IMR-90 (cell line): Measurements from ENCODE around the gene KRT1. TPM values are rescaled to one million over a fixed set of nuclear protein-coding genes. Genes with fewer than 3 reads are reported as not detected.

Source experiments
- ATAC-seq: fragments of 200-7000 bp; cut with Tn5 transposase; 2 replicates; pipeline ENCODE4 v1.9.1; 2020; ENCODE audit warnings: low read depth, mild to moderate bottlenecking, moderate library complexity
- BruUV-seq: library from RNA; stranded (reverse); fragments of 400-500 nt; replicated peaks from 2 replicates; lab custom pipeline; 2021; lab: Mats Ljungman, UMichigan
- CTCF ChIA-PET: fragments of 300-600 bp; formaldehyde crosslinking; extraction: SDS; loops from one replicate; lab custom pipeline; 2021; ENCODE audit warnings: antibody characterized with exemption; lab: Yijun Ruan, JAX
- POLR2A ChIA-PET: fragments of 300-600 bp; sonication (Branson Sonifier 250); formaldehyde crosslinking; loops from one replicate; lab custom pipeline; 2022; ENCODE audit warnings: antibody characterized with exemption; ENCODE audit not compliant: unreplicated experiment; lab: Charles Lee
- DNase-seq: peaks from one replicate; pipeline ENCODE4 v3.0.0; 2013
- H2AFZ ChIP-seq: replicated peaks from 2 replicates; pipeline ENCODE3; 2013; ENCODE audit warnings: low read length, mild to moderate bottlenecking; ENCODE audit not compliant: poor library complexity
- H2AK5ac ChIP-seq: 2 replicates; pipeline ENCODE4 v1.6.1; 2013; ENCODE audit warnings: low read depth, low read length, inconsistent platforms
- H2AK9ac ChIP-seq: replicated peaks from 2 replicates; pipeline ENCODE3; 2013; ENCODE audit warnings: mild to moderate bottlenecking, low read depth, low read length, moderate library complexity; ENCODE audit not compliant: poor library complexity
- H2BK120ac ChIP-seq: 2 replicates; pipeline ENCODE4 v1.6.1; 2013; ENCODE audit warnings: low read depth, low read length, inconsistent platforms
- H2BK15ac ChIP-seq: 3 replicates; pipeline ENCODE4 v1.6.1; 2013; ENCODE audit warnings: low read depth, low read length, inconsistent platforms
- H2BK20ac ChIP-seq: 2 replicates; pipeline ENCODE4 v1.6.1; 2013; ENCODE audit warnings: low read depth, mild to moderate bottlenecking, inconsistent platforms, low read length, moderate library complexity
- H2BK5ac ChIP-seq: 2 replicates; pipeline ENCODE4 v1.6.1; 2013; ENCODE audit warnings: mild to moderate bottlenecking, low read depth, low read length, inconsistent platforms; ENCODE audit not compliant: poor library complexity, severe bottlenecking
- H3K14ac ChIP-seq: replicated peaks from 2 replicates; pipeline ENCODE4 v1.6.1; 2013; ENCODE audit warnings: low read depth, low read length, inconsistent platforms
- H3K18ac ChIP-seq: 2 replicates; pipeline ENCODE4 v1.6.1; 2013; ENCODE audit warnings: low read depth, low read length, control low read depth
- H3K23ac ChIP-seq: 2 replicates; pipeline ENCODE4 v1.6.1; 2013; ENCODE audit warnings: low read depth, low read length, inconsistent platforms
- H3K27ac ChIP-seq: 2 replicates; pipeline ENCODE4 v1.5.1; 2013; ENCODE audit warnings: mild to moderate bottlenecking, control low read depth, low read length; ENCODE audit not compliant: insufficient read depth
- H3K27me3 ChIP-seq: 2 replicates; pipeline ENCODE4 v1.6.1; 2013; ENCODE audit warnings: low read length; ENCODE audit not compliant: control insufficient read depth, insufficient read depth
- H3K36me3 ChIP-seq: 2 replicates; pipeline ENCODE4 v1.6.1; 2013; ENCODE audit warnings: low read length, mixed read lengths; ENCODE audit not compliant: control insufficient read depth, insufficient read depth
- H3K4ac ChIP-seq: 2 replicates; pipeline ENCODE4 v1.6.1; 2013; ENCODE audit warnings: low read depth, low read length, inconsistent platforms
- H3K4me1 ChIP-seq: 2 replicates; pipeline ENCODE4 v1.6.1; 2013; ENCODE audit warnings: low read length, mixed read lengths; ENCODE audit not compliant: control insufficient read depth, insufficient read depth
- H3K4me2 ChIP-seq: 2 replicates; pipeline ENCODE4 v1.6.1; 2013; ENCODE audit warnings: low read depth, mild to moderate bottlenecking, control low read depth, low read length, moderate library complexity
- H3K4me3 ChIP-seq: 2 replicates; pipeline ENCODE4 v1.5.1; 2013; ENCODE audit warnings: low read depth, mild to moderate bottlenecking, control low read depth, low read length, moderate library complexity; ENCODE audit not compliant: insufficient read depth
- H3K56ac ChIP-seq: 2 replicates; pipeline ENCODE4 v1.6.1; 2013; ENCODE audit warnings: low read length, inconsistent platforms; ENCODE audit not compliant: insufficient read depth; ENCODE audit errors: extremely low read depth
- H3K79me1 ChIP-seq, 2 experiments: 2 replicates each; pipeline ENCODE4 v1.6.1; 2013; ENCODE audit warnings: low read length in 2 of 2, inconsistent platforms in 1 of 2, low read depth in 1 of 2
- H3K9ac ChIP-seq: 2 replicates; pipeline ENCODE4 v1.6.1; 2013; ENCODE audit warnings: low read depth, low read length, control low read depth
- H3K9me1 ChIP-seq: 2 replicates; pipeline ENCODE4 v1.6.1; 2013; ENCODE audit warnings: low read length, inconsistent platforms; ENCODE audit not compliant: insufficient read depth
- H3K9me3 ChIP-seq: 2 replicates; pipeline ENCODE4 v1.6.1; 2013; ENCODE audit warnings: low read length; ENCODE audit not compliant: control insufficient read depth, insufficient read depth
- H4K20me1 ChIP-seq: 2 replicates; pipeline ENCODE4 v1.6.1; 2013; ENCODE audit warnings: low read length, inconsistent platforms; ENCODE audit not compliant: insufficient read depth
- H4K5ac ChIP-seq: 2 replicates; pipeline ENCODE4 v1.6.1; 2013; ENCODE audit warnings: mild to moderate bottlenecking, low read depth, low read length, control low read depth
- H4K8ac ChIP-seq, 2 experiments: 2 replicates each; pipeline ENCODE4 v1.6.1; 2013; ENCODE audit warnings: low read depth in 2 of 2, low read length in 2 of 2, control low read depth in 1 of 2, inconsistent platforms in 1 of 2
- H4K91ac ChIP-seq: 2 replicates; pipeline ENCODE4 v1.6.1; 2013; ENCODE audit warnings: low read depth, low read length, inconsistent platforms; ENCODE audit not compliant: insufficient read depth
- BHLHE40 ChIP-seq: fragments of 150-350 bp; IDR thresholded peaks from 2 replicates; pipeline ENCODE4 v1.6.1; 2016; ENCODE audit warnings: mild to moderate bottlenecking, low read depth, low read length
- CEBPB ChIP-seq: IDR thresholded peaks from 2 replicates; pipeline ENCODE4 v1.6.1; 2012; ENCODE audit warnings: low read depth, low read length, improper control_type of control experiment
- CHD1 ChIP-seq: IDR thresholded peaks from 2 replicates; pipeline ENCODE4 v1.6.1; 2012; ENCODE audit warnings: low read depth, low read length, improper control_type of control experiment
- FOS ChIP-seq: fragments of 150-350 bp; IDR thresholded peaks from 2 replicates; pipeline ENCODE4 v1.6.1; 2016; ENCODE audit warnings: low read depth, low read length
- MAFK ChIP-seq: IDR thresholded peaks from 2 replicates; pipeline ENCODE4 v1.6.1; 2012; ENCODE audit warnings: low read depth, low read length, improper control_type of control experiment
- MAZ ChIP-seq: IDR thresholded peaks from 2 replicates; pipeline ENCODE4 v1.6.1; 2012; ENCODE audit warnings: low read depth, mild to moderate bottlenecking, low read length, improper control_type of control experiment, moderate library complexity, borderline replicate concordance
- MXI1 ChIP-seq: IDR thresholded peaks from 2 replicates; pipeline ENCODE4 v1.6.1; 2012; ENCODE audit warnings: low read depth, mild to moderate bottlenecking, low read length, moderate library complexity, borderline replicate concordance
- NFE2L2 ChIP-seq: fragments of 150-350 bp; IDR thresholded peaks from 2 replicates; pipeline ENCODE4 v1.6.1; 2016; ENCODE audit warnings: low read depth, mild to moderate bottlenecking, low read length
- POLR2A ChIP-seq: IDR thresholded peaks from 2 replicates; pipeline ENCODE4 v1.6.1; 2012; ENCODE audit warnings: mild to moderate bottlenecking, low read depth, low read length
- RAD21 ChIP-seq: IDR thresholded peaks from 2 replicates; pipeline ENCODE4 v1.6.1; 2012; ENCODE audit warnings: low read length, improper control_type of control experiment
- RCOR1 ChIP-seq: IDR thresholded peaks from 2 replicates; pipeline ENCODE4 v1.6.1; 2012; ENCODE audit warnings: mild to moderate bottlenecking, low read length, improper control_type of control experiment; ENCODE audit not compliant: insufficient replicate concordance
- RFX5 ChIP-seq: IDR thresholded peaks from 2 replicates; pipeline ENCODE4 v1.8.0; 2012; ENCODE audit warnings: low read depth, mild to moderate bottlenecking, low read length, moderate library complexity
- SMC3 ChIP-seq: fragments of 150-350 bp; IDR thresholded peaks from 2 replicates; pipeline ENCODE4 v1.6.1; 2016; ENCODE audit warnings: low read depth, mild to moderate bottlenecking, antibody characterized with exemption, low read length, moderate library complexity
- WGBS, 2 experiments: methylation state at CpG; one replicate each; pipeline versions ENCODE4 v1.1.5 to v1.1.7; 2013; ENCODE audit warnings: missing lambda C conversion rate in 2 of 2; ENCODE audit not compliant: insufficient read length in 1 of 2; ENCODE audit errors: extremely low coverage in 2 of 2; 5-methylcytosine and 5-hydroxymethylcytosine counted together
- dilution Hi-C: fragments of 300-500 bp; cut with HindIII; formaldehyde crosslinking; loops from one replicate; pipeline ENCODE4 v1.14.3; 2018; ENCODE audit warnings: low sequenced_read_pairs; ENCODE audit not compliant: unreplicated experiment
- in situ Hi-C: fragments of 300-500 bp; cut with MboI; formaldehyde crosslinking; loops from 3 replicates; pipeline ENCODE4 v1.14.3; 2019; ENCODE audit warnings: low sequenced_read_pairs, inconsistent platforms, mixed read lengths
- intact Hi-C: fragments of 100-400 bp; cut with micrococcal nuclease; formaldehyde crosslinking; loops from 2 replicates; pipeline ENCODE4 v1.10.0; 2022
- polyA plus RNA-seq, 3 experiments: library from polyadenylated mRNA; depleted of rRNA; stranded (reverse); fragments of >200 nt; gene quantifications; 2 replicates each; pipeline ENCODE4 v1.2.3, GENCODE V29; 2012; ENCODE audit warnings: low replicate concordance in 1 of 3
- total RNA-seq: library from RNA; depleted of rRNA; stranded (reverse); fragments of >200 nt; gene quantifications from 2 replicates; pipeline ENCODE4 v1.2.3, GENCODE V29; 2012
- TF ChIP-seq, protein P1 (sequence below): fragments of 150-350 bp; IDR thresholded peaks from 2 replicates; pipeline ENCODE4 v1.6.1; 2016; ENCODE audit warnings: low read depth, mild to moderate bottlenecking, low read length, moderate library complexity, borderline replicate concordance
- TF ChIP-seq, protein P2 (sequence below): fragments of 150-350 bp; IDR thresholded peaks from 2 replicates; pipeline ENCODE4 v1.6.1; 2017; ENCODE audit warnings: mild to moderate bottlenecking, antibody characterized with exemption, low read length, low read depth
- TF ChIP-seq, protein P3 (sequence below): conservative IDR thresholded peaks from 2 replicates; pipeline ENCODE4 v1.5.1; 2012; ENCODE audit warnings: mild to moderate bottlenecking, low read depth, low read length, improper control_type of control experiment

Gene KRT1
- total and polyA plus RNA-seq, 2 of the 4 experiments (the other 2 are of a cell fraction) = not detected

DNA sequence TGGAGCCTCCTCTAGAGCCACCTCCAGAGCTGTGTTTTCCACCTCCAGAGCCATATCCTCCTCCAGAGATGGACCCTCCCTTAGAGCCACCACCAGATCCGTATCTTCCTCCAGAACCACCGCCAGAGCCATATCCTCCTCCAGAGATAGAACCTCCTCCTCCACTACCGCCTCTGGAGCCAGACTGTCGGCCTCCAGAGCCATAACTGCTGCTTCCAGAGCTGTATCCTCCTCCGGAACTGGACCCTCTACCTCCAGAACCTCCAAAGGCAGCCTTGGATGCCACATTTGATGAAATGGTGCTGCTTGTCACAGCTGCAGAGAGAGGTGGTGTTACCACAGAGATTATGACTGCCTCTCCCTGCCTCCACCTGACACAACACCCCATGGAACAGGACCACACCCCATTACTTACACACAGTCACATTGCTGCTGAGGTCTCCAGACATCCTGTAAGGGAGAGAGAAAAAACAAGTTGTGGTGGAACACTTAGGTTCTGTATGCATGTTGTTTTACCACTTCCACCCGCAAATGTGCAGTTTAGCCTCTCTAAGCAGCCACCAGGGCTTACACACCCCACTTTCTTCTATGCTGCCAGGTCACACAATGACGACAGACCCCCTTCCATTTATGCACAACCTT lies 35.0 kb downstream of the KRT1 start:
- Histone ChIP-seq H2BK120ac (no peak overlapping the region), H3K9ac (no peak overlapping the region), H3K4ac (no peak overlapping the region), H4K20me1 (no peaks in the 10 kb centered on the region), H4K8ac (no peak overlapping the region), H4K91ac (no peak overlapping the region), H3K4me2 (no peak overlapping the region), H2AK9ac (no peak overlapping the region), H3K9me1 (no peaks in the 10 kb centered on the region), H3K79me1 (no peaks in the 10 kb centered on the region), H3K27me3 (peaks cover 35% of the 10 kb centered on the region), H2AFZ (no peak overlapping the region), H3K23ac (no peak overlapping the region), H3K56ac (no peak overlapping the region), H3K9me3 (no peaks in the 10 kb centered on the region), H2BK20ac (no peak overlapping the region), H3K4me3 (no peak overlapping the region), H3K18ac (no peak overlapping the region), H4K5ac (no peak overlapping the region), H3K27ac (no peak overlapping the region), H2BK5ac (no peak overlapping the region), H3K4me1 (no peaks in the 10 kb centered on the region), H2AK5ac (no peak overlapping the region), H3K14ac (no peak overlapping the region), H2BK15ac (no peak overlapping the region), H3K36me3 (no peaks in the 10 kb centered on the region)
- no peak for TF ChIP-seq CEBPB
- no peak for TF ChIP-seq RFX5
- no peak for TF ChIP-seq MXI1
- no peak for TF ChIP-seq NFE2L2
- TF ChIP-seq, protein P1, sequence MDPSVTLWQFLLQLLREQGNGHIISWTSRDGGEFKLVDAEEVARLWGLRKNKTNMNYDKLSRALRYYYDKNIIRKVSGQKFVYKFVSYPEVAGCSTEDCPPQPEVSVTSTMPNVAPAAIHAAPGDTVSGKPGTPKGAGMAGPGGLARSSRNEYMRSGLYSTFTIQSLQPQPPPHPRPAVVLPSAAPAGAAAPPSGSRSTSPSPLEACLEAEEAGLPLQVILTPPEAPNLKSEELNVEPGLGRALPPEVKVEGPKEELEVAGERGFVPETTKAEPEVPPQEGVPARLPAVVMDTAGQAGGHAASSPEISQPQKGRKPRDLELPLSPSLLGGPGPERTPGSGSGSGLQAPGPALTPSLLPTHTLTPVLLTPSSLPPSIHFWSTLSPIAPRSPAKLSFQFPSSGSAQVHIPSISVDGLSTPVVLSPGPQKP = no peak
- TF ChIP-seq, protein P2, sequence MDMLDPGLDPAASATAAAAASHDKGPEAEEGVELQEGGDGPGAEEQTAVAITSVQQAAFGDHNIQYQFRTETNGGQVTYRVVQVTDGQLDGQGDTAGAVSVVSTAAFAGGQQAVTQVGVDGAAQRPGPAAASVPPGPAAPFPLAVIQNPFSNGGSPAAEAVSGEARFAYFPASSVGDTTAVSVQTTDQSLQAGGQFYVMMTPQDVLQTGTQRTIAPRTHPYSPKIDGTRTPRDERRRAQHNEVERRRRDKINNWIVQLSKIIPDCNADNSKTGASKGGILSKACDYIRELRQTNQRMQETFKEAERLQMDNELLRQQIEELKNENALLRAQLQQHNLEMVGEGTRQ = no peak
- TF ChIP-seq, protein P3, sequence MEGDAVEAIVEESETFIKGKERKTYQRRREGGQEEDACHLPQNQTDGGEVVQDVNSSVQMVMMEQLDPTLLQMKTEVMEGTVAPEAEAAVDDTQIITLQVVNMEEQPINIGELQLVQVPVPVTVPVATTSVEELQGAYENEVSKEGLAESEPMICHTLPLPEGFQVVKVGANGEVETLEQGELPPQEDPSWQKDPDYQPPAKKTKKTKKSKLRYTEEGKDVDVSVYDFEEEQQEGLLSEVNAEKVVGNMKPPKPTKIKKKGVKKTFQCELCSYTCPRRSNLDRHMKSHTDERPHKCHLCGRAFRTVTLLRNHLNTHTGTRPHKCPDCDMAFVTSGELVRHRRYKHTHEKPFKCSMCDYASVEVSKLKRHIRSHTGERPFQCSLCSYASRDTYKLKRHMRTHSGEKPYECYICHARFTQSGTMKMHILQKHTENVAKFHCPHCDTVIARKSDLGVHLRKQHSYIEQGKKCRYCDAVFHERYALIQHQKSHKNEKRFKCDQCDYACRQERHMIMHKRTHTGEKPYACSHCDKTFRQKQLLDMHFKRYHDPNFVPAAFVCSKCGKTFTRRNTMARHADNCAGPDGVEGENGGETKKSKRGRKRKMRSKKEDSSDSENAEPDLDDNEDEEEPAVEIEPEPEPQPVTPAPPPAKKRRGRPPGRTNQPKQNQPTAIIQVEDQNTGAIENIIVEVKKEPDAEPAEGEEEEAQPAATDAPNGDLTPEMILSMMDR = no peak
- no peak for TF ChIP-seq RAD21
- no peak for TF ChIP-seq CHD1
- TF ChIP-seq BHLHE40 = no peak
- no peak for TF ChIP-seq RCOR1
- no peak for TF ChIP-seq MAFK
- no peak for TF ChIP-seq SMC3
- no peak for TF ChIP-seq POLR2A
- TF ChIP-seq FOS = no peak
- TF ChIP-seq MAZ = no peak
- POLR2A ChIA-PET = no interaction called here
- intact Hi-C loops = no loop called here
- in situ Hi-C loops = no loop called here
- DNase-seq = no peak
- CTCF ChIA-PET = no interaction called here
- ATAC-seq = no peak
- BruUV-seq = no TSS peak
- dilution Hi-C loops = no loop called here
- WGBS, 2 experiments = 35% methylated on average over 2 of the region's 7 CpGs; no CpG with 5 or more reads in 1 of the 2 experiments
